K562 (cell line): ENCODE measurements around the gene SERPINA10.

Experiments
- BRCA1 ChIP-seq, 2 experiments: fragments of 450-650 bp in 1 of 2; sonication (generic) in 1 of 2; formaldehyde crosslinking in 1 of 2; IDR thresholded peaks; 2 replicates each; pipeline versions ENCODE4 v1.5.0 to v1.6.1; 2017 to 2020; ENCODE audit warnings: mild to moderate bottlenecking in 1 of 2, missing genetic modification reagents in 1 of 2
- EP300 ChIP-seq: IDR thresholded peaks from 2 replicates; pipeline ENCODE4 v1.6.1; 2012; ENCODE audit warnings: low read length, improper control_type of control experiment
- POLR2AphosphoS5 ChIP-seq: IDR thresholded peaks from 2 replicates; pipeline ENCODE4 v1.6.1; 2011; ENCODE audit warnings: mild to moderate bottlenecking, low read depth, low read length, moderate library complexity; ENCODE audit not compliant: control insufficient read depth, insufficient read depth
- ZNF174 ChIP-seq: fragments of 250-450 bp; sonication (Bioruptor Pico); IDR thresholded peaks from 2 replicates; pipeline ENCODE4 v1.4.0; 2020; ENCODE audit warnings: mild to moderate bottlenecking
- TF ChIP-seq, protein P1 (sequence below): sonication (generic); formaldehyde crosslinking; IDR thresholded peaks from 2 replicates; pipeline ENCODE4 v1.9.0; 2022; ENCODE audit warnings: mild to moderate bottlenecking, missing genetic modification reagents

- TF ChIP-seq EP300 (no peak), POLR2AphosphoS5 (no peak), BRCA1 (IDR thresholded peaks at IDR 0.05) (no peak), BRCA1 (CRISPR knock-in tag; IDR thresholded peaks at IDR 0.05) (no peak), ZNF174 (CRISPR knock-in tag) (no peak)
- TF ChIP-seq, protein P1, sequence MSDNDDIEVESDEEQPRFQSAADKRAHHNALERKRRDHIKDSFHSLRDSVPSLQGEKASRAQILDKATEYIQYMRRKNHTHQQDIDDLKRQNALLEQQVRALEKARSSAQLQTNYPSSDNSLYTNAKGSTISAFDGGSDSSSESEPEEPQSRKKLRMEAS (CRISPR knock-in tag): no peak
Observed at GRCh38 chr14:94316692-94317091, 23.6 kb upstream of the SERPINA10 start.
